T-cell (primary cell): ENCODE data around the gene WARS2. TPM values are rescaled to one million over a fixed set of nuclear protein-coding genes. Genes with fewer than 3 reads are reported as not detected.
"Not testable (repeated sequence)": the region's sequence is repeated elsewhere in the genome, so short reads cannot be mapped to it uniquely, and the experiment has no call there.

ENCODE experiments used
- ATAC-seq, 4 experiments: fragments of 200-7000 bp in 3 of 4; fragments of 150-1000 bp in 1 of 4; cut with Tn5 transposase; replicated peaks in 1 of 4; 1 replicate in 3 of 4; 2 replicates in 1 of 4; pipeline ENCODE4 v1.10.0; 2021; ENCODE audit warnings: moderate library complexity in 3 of 4, mild to moderate bottlenecking in 2 of 4, moderate number of reproducible peaks in 1 of 4
- CTCF ChIA-PET, 2 donors: fragments of 300-600 bp; sonication (Branson Sonifier 250); formaldehyde crosslinking; loops; one replicate each; lab custom pipeline; 2022; ENCODE audit warnings: antibody characterized with exemption in 2 of 2; lab: Charles Lee
- POLR2A ChIA-PET, 2 donors: fragments of 300-600 bp; sonication (Branson Sonifier 250); formaldehyde crosslinking; loops; one replicate each; lab custom pipeline; 2022; ENCODE audit warnings: antibody characterized with exemption in 2 of 2; lab: Charles Lee
- DNase-seq, 35 experiments: peaks; one replicate each; pipeline versions ENCODE4 v3.0.0 to v3.0.0-alpha.2; 2013 to 2023
- H3K27ac ChIP-seq: one replicate; pipeline ENCODE4 v1.5.1; 2013; ENCODE audit warnings: low read length
- H3K27me3 ChIP-seq, 2 experiments: replicated peaks in 1 of 2; 1 replicate in 1 of 2; 2 replicates in 1 of 2; pipeline versions ENCODE4 v1.6.1 to v1.7.0; 2013; ENCODE audit warnings: low read length in 1 of 2, mixed read lengths in 1 of 2; ENCODE audit not compliant: control insufficient read depth in 2 of 2, insufficient read depth in 2 of 2; ENCODE audit errors: extremely low read depth in 1 of 2
- H3K36me3 ChIP-seq, 2 donors: 1 replicate in 1 of 2; 2 replicates in 1 of 2; pipeline versions ENCODE4 v1.6.1 to v1.7.0; 2013; ENCODE audit warnings: low read length in 1 of 2; ENCODE audit not compliant: control insufficient read depth in 2 of 2, insufficient read depth in 1 of 2; ENCODE audit errors: extremely low read depth in 1 of 2
- H3K4me1 ChIP-seq, 2 experiments: 1 replicate in 1 of 2; 2 replicates in 1 of 2; pipeline versions ENCODE4 v1.6.1 to v1.7.0; 2013; ENCODE audit warnings: low read length in 2 of 2, mixed read lengths in 1 of 2; ENCODE audit not compliant: insufficient read depth in 2 of 2, control insufficient read depth in 1 of 2; ENCODE audit errors: extremely low read depth in 1 of 2
- H3K4me3 ChIP-seq, 2 donors: 1 replicate in 1 of 2; 2 replicates in 1 of 2; pipeline versions ENCODE4 v1.5.1 to v1.7.0; 2013; ENCODE audit warnings: mild to moderate bottlenecking in 2 of 2, low read length in 1 of 2, moderate library complexity in 1 of 2; ENCODE audit not compliant: control insufficient read depth in 1 of 2; ENCODE audit errors: extremely low read depth in 1 of 2
- H3K9me3 ChIP-seq: 2 replicates; pipeline ENCODE4 v1.7.0; 2013
- H3K27ac Mint-ChIP-seq, 2 donors: one replicate each; pipeline ENCODE4 v1.8.0; 2020 to 2021; ENCODE audit warnings: mild to moderate bottlenecking in 2 of 2, mixed read lengths in 2 of 2
- H3K27me3 Mint-ChIP-seq, 2 donors: one replicate each; pipeline ENCODE4 v1.8.0; 2021 to 2022; ENCODE audit warnings: mixed read lengths in 2 of 2
- H3K36me3 Mint-ChIP-seq: one replicate; pipeline ENCODE4 v1.8.0; 2021; ENCODE audit warnings: mixed read lengths
- H3K4me1 Mint-ChIP-seq, 3 donors: one replicate each; pipeline ENCODE4 v1.8.0; 2020 to 2022; ENCODE audit warnings: mixed read lengths in 3 of 3, mild to moderate bottlenecking in 1 of 3
- H3K4me3 Mint-ChIP-seq, 3 donors: one replicate each; pipeline ENCODE4 v1.8.0; 2020 to 2022; ENCODE audit warnings: mild to moderate bottlenecking in 3 of 3, mixed read lengths in 3 of 3, moderate library complexity in 3 of 3
- H3K9me3 Mint-ChIP-seq, 3 donors: one replicate each; pipeline ENCODE4 v1.8.0; 2020 to 2022; ENCODE audit warnings: mixed read lengths in 3 of 3
- WGBS: methylation state at CpG from one replicate; pipeline ENCODE4 v1.1.5; 2013; ENCODE audit warnings: missing lambda C conversion rate; ENCODE audit not compliant: insufficient coverage; 5-methylcytosine and 5-hydroxymethylcytosine counted together
- total RNA-seq, 35 experiments: library from RNA in 6 of 35; stranded (reverse) in 6 of 35; fragments of 120-200 nt in 1 of 35; gene quantifications; one replicate each; pipeline versions ENCODE4 v1.2.1 to v1.2.4 and lab custom pipeline; 2013 to 2026

The WARS2 gene
- total RNA-seq, 5 donors from 2014 or later (not counting 1 experiment from before 2014, with no cell fraction given): 6.6 to 32.4 (median 8.5) TPM

- POLR2A ChIA-PET: no interaction called here
- H3K4me3 ChIP-seq: no peak overlapping the region
- no peak overlapping the region for H3K27ac ChIP-seq
- 96% methylated on average over 17 of the region's 22 CpGs for WGBS
- ATAC-seq (no peak), DNase-seq (no peak)
- no peaks in the 10 kb centered on the region for H3K9me3 ChIP-seq
- no peaks in the 10 kb centered on the region for H3K27me3 ChIP-seq
- no peaks in the 10 kb centered on the region for H3K4me1 ChIP-seq
- H3K36me3 ChIP-seq: no peaks in the 10 kb centered on the region
- CTCF ChIA-PET: no interaction called here
- no peaks in the 10 kb centered on the region for H3K27me3 Mint-ChIP-seq
- H3K4me3 Mint-ChIP-seq: no peak overlapping the region
- no peaks in the 10 kb centered on the region for H3K4me1 Mint-ChIP-seq
- peaks cover 0 to 26% (median 22%) of the 10 kb centered on the region in 3 donors for H3K9me3 Mint-ChIP-seq
- H3K27ac Mint-ChIP-seq: no peak overlapping the region
- H3K36me3 Mint-ChIP-seq: peaks cover 70% of the 10 kb centered on the region
These were observed 38.6 kb upstream of the WARS2 start for GRCh38 chr1:119179051-119179450.

GRCh38 chr1:119172927-119173326 is 32.5 kb upstream of the WARS2 start:
- H3K36me3 Mint-ChIP-seq: peaks cover 86% of the 10 kb centered on the region
- H3K4me3 Mint-ChIP-seq: not testable (repeated sequence)

GRCh38 chr1:119171381-119172010 is 31.0 kb upstream of the WARS2 start:
- H3K36me3 Mint-ChIP-seq: peaks cover 85% of the 10 kb centered on the region

More at GRCh38 chr1:119172927-119173326, 32.5 kb upstream of the WARS2 start:
- H3K27ac Mint-ChIP-seq, POLR2A ChIA-PET, DNase-seq, CTCF ChIA-PET, H3K36me3 ChIP-seq, H3K9me3 ChIP-seq, H3K27me3 Mint-ChIP-seq, H3K4me3 ChIP-seq, H3K27me3 ChIP-seq, H3K4me1 Mint-ChIP-seq, H3K27ac ChIP-seq, H3K4me1 ChIP-seq, ATAC-seq: not testable (repeated sequence)
- H3K9me3 Mint-ChIP-seq: peaks cover 3 to 29% (median 28%) of the 10 kb centered on the region in 3 donors
- WGBS: 96% methylated on average over 4 of the region's 10 CpGs

GRCh38 chr1:119163396-119163795 is 22.9 kb upstream of the WARS2 start:
- no CpG with 5 or more reads among the region's 2 CpGs for WGBS
- ChIA-PET CTCF (no interaction called here), POLR2A (no interaction called here)
- Histone ChIP-seq H3K4me3 (no peak overlapping the region), H3K4me1 (no peaks in the 10 kb centered on the region), H3K27me3 (no peaks in the 10 kb centered on the region), H3K27ac (no peak overlapping the region), H3K36me3 (peaks cover 0 to 30% of the 10 kb centered on the region in 2 donors), H3K9me3 (no peaks in the 10 kb centered on the region)
- ATAC-seq (no peak), DNase-seq (no peak)
- H3K27me3 Mint-ChIP-seq: no peaks in the 10 kb centered on the region
- peaks cover 76% of the 10 kb centered on the region for H3K36me3 Mint-ChIP-seq
- no peak overlapping the region for H3K4me3 Mint-ChIP-seq
- H3K9me3 Mint-ChIP-seq: peaks cover 0 to 3% (median 0%) of the 10 kb centered on the region in 3 donors
- no peak overlapping the region for H3K27ac Mint-ChIP-seq
- no peaks in the 10 kb centered on the region for H3K4me1 Mint-ChIP-seq

More at GRCh38 chr1:119171381-119172010, 31.0 kb upstream of the WARS2 start:
- H3K4me3 Mint-ChIP-seq, CTCF ChIA-PET, DNase-seq, H3K27me3 ChIP-seq, H3K36me3 ChIP-seq, H3K4me1 ChIP-seq, H3K9me3 ChIP-seq, H3K27ac Mint-ChIP-seq, POLR2A ChIA-PET, ATAC-seq, H3K4me3 ChIP-seq, H3K27ac ChIP-seq, H3K27me3 Mint-ChIP-seq, H3K4me1 Mint-ChIP-seq: not testable (repeated sequence)
- peaks cover 3 to 21% (median 16%) of the 10 kb centered on the region in 3 donors for H3K9me3 Mint-ChIP-seq
- 98% methylated on average over 17 of the region's 34 CpGs for WGBS

GRCh38 chr1:119160866-119161265 is 20.4 kb upstream of the WARS2 start:
- ATAC-seq: no peak
- H3K27me3 ChIP-seq: no peaks in the 10 kb centered on the region
- H3K9me3 ChIP-seq: no peaks in the 10 kb centered on the region
- no CpG with 5 or more reads among the region's 4 CpGs for WGBS
- H3K36me3 Mint-ChIP-seq: peaks cover 76% of the 10 kb centered on the region
- POLR2A ChIA-PET: no interaction called here
- DNase-seq: no peak
- no peaks in the 10 kb centered on the region for H3K27me3 Mint-ChIP-seq
- no peak overlapping the region for H3K4me3 Mint-ChIP-seq
- H3K4me1 ChIP-seq: no peaks in the 10 kb centered on the region
- H3K4me3 ChIP-seq: no peak overlapping the region
- no peak overlapping the region for H3K27ac ChIP-seq
- CTCF ChIA-PET: no interaction called here
- peaks cover 0 to 2% (median 0%) of the 10 kb centered on the region in 3 donors for H3K9me3 Mint-ChIP-seq
- H3K36me3 ChIP-seq: peaks cover 0 to 41% of the 10 kb centered on the region in 2 donors
- H3K27ac Mint-ChIP-seq: no peak overlapping the region
- H3K4me1 Mint-ChIP-seq: peaks cover 1 to 8% (median 7%) of the 10 kb centered on the region in 3 donors

GRCh38 chr1:119160409-119160808 is 20.0 kb upstream of the WARS2 start:
- no peaks in the 10 kb centered on the region for H3K4me1 ChIP-seq
- no peak overlapping the region for H3K27ac ChIP-seq
- Mint-ChIP-seq H3K9me3 (peaks cover 0 to 4% (median 0%) of the 10 kb centered on the region in 3 donors), H3K4me1 (peaks cover 2 to 10% (median 7%) of the 10 kb centered on the region in 3 donors), H3K4me3 (no peak overlapping the region), H3K36me3 (peaks cover 78% of the 10 kb centered on the region), H3K27me3 (no peaks in the 10 kb centered on the region), H3K27ac (no peak overlapping the region)
- H3K4me3 ChIP-seq: no peak overlapping the region
- ChIA-PET POLR2A (no interaction called here), CTCF (no interaction called here)
- WGBS: no CpG with 5 or more reads among the region's 2 CpGs
- H3K27me3 ChIP-seq: no peaks in the 10 kb centered on the region
- no peak for DNase-seq
- H3K36me3 ChIP-seq: peaks cover 0 to 41% of the 10 kb centered on the region in 2 donors
- H3K9me3 ChIP-seq: no peaks in the 10 kb centered on the region
- ATAC-seq: no peak
